Retinal pigment epithelial cell (primary cell): Measurements from ENCODE around the gene CAMLG.

ENCODE experiments used
- DNase-seq: peaks from one replicate; pipeline ENCODE4 v3.0.0-alpha.2; 2010; ENCODE audit warnings: low read depth
- H3K4me3 ChIP-seq: 2 replicates; pipeline ENCODE4 v1.5.1; 2011; ENCODE audit warnings: mild to moderate bottlenecking, low read length, control low read depth, moderate library complexity
- CTCF ChIP-seq: conservative IDR thresholded peaks from 2 replicates; pipeline ENCODE4 v1.5.1; 2011; ENCODE audit warnings: low read depth, low read length, control low read depth, inconsistent platforms

The CAMLG gene

DNA sequence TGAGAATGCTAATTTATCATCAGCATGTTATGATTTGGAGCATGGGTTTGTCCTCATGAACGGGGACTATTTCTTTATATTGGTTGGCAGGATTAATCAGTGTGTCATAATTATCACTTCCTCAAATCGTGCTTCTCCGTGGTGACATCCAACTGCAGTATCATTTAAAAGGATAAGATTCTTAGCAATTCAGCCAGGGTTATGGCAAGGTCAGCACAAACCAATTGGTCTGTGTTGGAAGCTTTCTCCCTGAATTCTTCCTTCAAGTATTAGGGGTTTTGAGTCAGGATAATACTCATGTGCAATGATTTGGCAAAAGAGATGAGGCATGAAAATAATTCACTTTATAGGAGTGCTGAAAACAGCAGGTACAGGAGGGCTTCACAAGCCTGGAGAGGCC lies 5.5 kb upstream of the CAMLG start:
- DNase-seq: no peak
- no peak for TF ChIP-seq CTCF
- H3K4me3 ChIP-seq: no peak overlapping the region

DNA sequence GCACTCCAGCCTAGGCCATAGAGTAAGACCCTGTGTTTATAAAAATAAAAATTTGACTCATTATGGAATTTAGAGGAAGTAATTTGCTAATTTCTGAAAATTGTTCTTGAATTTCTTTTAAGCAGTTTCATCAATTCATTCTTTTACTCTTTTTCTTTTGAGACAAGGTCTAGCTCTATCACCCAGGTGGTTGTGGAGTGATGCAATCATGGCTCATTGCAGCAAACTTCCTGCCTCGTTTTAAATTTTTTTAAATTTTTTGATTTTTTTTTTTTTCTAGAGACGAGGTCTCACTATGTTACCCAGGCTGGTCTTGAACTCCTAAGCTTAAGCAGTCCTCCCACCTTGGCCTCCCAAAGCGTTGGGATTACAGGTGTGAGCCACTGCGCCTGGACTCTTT lies 3.1 kb upstream of the CAMLG start:
- DNase-seq: no peak
- no peak overlapping the region for H3K4me3 ChIP-seq
- TF ChIP-seq CTCF: no peak

DNA sequence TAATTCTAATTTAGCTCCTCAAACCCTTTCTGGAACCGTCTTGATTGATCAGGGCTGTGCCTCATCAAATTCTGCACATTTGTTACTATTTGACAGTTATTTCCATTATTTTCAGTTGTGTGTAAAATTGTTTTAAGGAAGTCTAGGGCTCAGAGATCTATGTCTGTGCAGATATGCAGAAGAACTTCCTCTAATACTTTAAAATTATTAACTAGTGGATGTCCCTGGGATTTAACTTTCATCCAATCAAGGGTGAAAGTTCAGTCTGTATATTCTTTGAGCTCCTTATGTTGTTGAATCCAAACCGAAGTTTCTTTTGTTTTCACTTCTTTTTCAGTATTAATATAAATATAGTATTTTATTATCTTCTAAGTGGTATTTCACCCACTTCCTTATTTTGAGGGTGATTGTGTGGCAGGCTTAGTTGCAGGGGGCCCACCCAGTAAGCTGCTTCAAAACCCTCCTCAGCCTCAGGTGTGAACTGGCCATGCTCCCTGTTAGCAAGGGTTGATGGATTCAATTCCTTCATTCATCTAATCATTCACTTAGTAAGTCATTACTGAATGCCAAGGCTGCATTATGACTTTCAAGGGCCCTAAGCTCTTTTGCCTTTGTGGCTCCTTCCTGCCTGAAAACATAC lies 2.1 kb upstream of the CAMLG start:
- no peak for TF ChIP-seq CTCF
- DNase-seq: no peak
- no peak overlapping the region for H3K4me3 ChIP-seq

DNA sequence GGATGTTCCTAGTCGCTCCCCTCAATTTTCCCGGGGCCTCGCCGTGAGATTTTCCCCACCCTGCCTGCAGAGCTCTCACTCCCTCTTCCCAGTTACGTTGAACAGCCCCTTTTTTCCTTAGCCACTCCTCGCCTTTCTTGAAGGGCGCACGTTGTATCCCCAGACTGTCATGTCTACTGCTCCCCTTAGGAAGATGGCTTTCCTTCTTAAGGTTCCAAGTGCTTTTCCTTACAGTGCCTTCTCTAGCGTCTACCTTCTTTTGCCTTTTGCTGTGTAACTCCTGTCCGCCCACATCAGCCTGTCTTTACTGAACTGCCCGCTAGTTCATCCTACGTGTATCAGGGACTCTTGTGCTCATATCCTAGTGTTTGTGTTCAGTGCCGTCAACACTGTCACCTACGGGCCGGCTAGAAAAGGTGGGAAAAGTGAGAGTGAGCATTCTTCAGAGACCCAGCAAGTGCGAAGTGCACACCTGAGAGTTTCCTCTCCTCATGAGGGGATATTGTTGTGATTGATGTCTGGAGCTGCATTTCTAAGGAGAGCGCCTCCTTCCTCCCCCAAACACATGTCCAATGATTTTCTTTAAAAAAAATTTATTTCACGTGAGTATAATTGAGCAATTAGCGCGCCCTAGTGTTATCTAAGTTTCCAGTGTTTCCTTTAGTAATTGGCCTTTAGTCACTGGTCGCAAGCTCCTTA lies 764 bp downstream of the CAMLG start:
- H3K4me3 ChIP-seq: peak overlapping the region; percentile 80
- no peak for DNase-seq

GRCh38 chr5:134741052-134741451 lies 2.7 kb downstream of the CAMLG start:
- no peak for TF ChIP-seq CTCF

More for the DNA sequence above, 764 bp downstream of the CAMLG start:
- peak; percentile 22 for TF ChIP-seq CTCF

DNA sequence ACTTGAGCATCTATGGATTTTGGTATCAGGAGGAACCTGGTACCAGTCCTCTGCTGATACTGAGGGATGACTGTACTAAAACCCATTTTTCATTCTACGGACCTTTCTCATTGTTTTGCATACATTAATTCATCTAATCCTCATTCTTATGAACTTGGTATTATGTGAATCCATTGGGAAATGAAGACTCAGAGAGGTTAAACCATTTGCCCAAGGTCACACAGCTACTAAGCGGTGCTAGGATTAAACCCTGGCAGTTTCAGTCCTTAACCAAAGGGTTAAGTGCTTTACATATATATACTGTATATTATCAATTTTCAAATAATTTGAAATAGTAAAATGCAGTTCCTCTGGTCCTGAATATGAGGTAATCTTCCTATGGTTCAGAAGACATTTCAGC lies 3.8 kb downstream of the CAMLG start:
- DNase-seq: no peak
- no peak for TF ChIP-seq CTCF
- H3K4me3 ChIP-seq: no peak overlapping the region

More at GRCh38 chr5:134741052-134741451, 2.7 kb downstream of the CAMLG start:
- no peak for DNase-seq
- no peak overlapping the region for H3K4me3 ChIP-seq

GRCh38 chr5:134749415-134749814 lies 11.1 kb downstream of the CAMLG start:
- DNase-seq: no peak
- no peak for TF ChIP-seq CTCF
- H3K4me3 ChIP-seq: no peak overlapping the region
